HEK293 (cell line): Measurements from ENCODE around the gene TEX38.

Experiments used
- HOXC10 ChIP-seq: sonication (generic); formaldehyde crosslinking; IDR thresholded peaks from 2 replicates; pipeline ENCODE4 v1.8.1; 2023; ENCODE audit warnings: mild to moderate bottlenecking, missing genetic modification reagents
- IKZF3 ChIP-seq: fragments of 450-650 bp; IDR thresholded peaks from 2 replicates; pipeline ENCODE4 v1.5.0; 2018; ENCODE audit warnings: missing biosample characterization, mild to moderate bottlenecking, missing genetic modification characterization, moderate library complexity
- KLF1 ChIP-seq: fragments of 450-650 bp; formaldehyde crosslinking; IDR thresholded peaks from 2 replicates; pipeline ENCODE4 v1.5.1; 2016; ENCODE audit warnings: missing biosample characterization, missing genetic modification characterization
- KLF9 ChIP-seq: fragments of 450-650 bp; formaldehyde crosslinking; IDR thresholded peaks from 2 replicates; pipeline ENCODE4 v1.5.1; 2016; ENCODE audit warnings: missing biosample characterization, missing genetic modification characterization, low read depth
- ZEB2 ChIP-seq: fragments of 450-650 bp; formaldehyde crosslinking; IDR thresholded peaks from 2 replicates; pipeline ENCODE4 v1.5.1; 2016; ENCODE audit warnings: missing biosample characterization, missing genetic modification characterization
- ZNF202 ChIP-seq: fragments of 450-650 bp; formaldehyde crosslinking; IDR thresholded peaks from 2 replicates; pipeline ENCODE4 v1.5.1; 2016; ENCODE audit warnings: missing biosample characterization, missing genetic modification characterization, borderline replicate concordance
- ZNF529 ChIP-seq: fragments of 450-650 bp; formaldehyde crosslinking; IDR thresholded peaks from 2 replicates; pipeline ENCODE4 v1.5.1; 2017; ENCODE audit warnings: missing genetic modification characterization, missing biosample characterization; ENCODE audit not compliant: insufficient replicate concordance
- ZNF549 ChIP-seq: fragments of 450-650 bp; IDR thresholded peaks from 2 replicates; pipeline ENCODE4 v1.5.1; 2018; ENCODE audit warnings: missing biosample characterization, missing genetic modification characterization, mild to moderate bottlenecking, inconsistent platforms, moderate library complexity
- ZNF677 ChIP-seq: fragments of 450-650 bp; IDR thresholded peaks from 2 replicates; pipeline ENCODE4 v1.5.0; 2018; ENCODE audit warnings: missing biosample characterization, mild to moderate bottlenecking, missing genetic modification characterization, moderate library complexity
- ZNF701 ChIP-seq: fragments of 450-650 bp; formaldehyde crosslinking; IDR thresholded peaks from 2 replicates; pipeline ENCODE4 v1.5.1; 2016; ENCODE audit warnings: missing biosample characterization, missing genetic modification characterization
- ZNF76 ChIP-seq: fragments of 450-650 bp; formaldehyde crosslinking; IDR thresholded peaks from 2 replicates; pipeline ENCODE4; 2016; ENCODE audit warnings: low read depth, missing biosample characterization, missing genetic modification characterization, borderline replicate concordance
- ZSCAN16 ChIP-seq: fragments of 450-650 bp; formaldehyde crosslinking; IDR thresholded peaks from 2 replicates; pipeline ENCODE4 v1.5.1; 2016; ENCODE audit warnings: missing biosample characterization, missing genetic modification characterization
- ZXDB ChIP-seq: fragments of 450-650 bp; formaldehyde crosslinking; IDR thresholded peaks from 2 replicates; pipeline ENCODE4 v1.5.1; 2016; ENCODE audit warnings: missing biosample characterization, missing genetic modification characterization
- TF ChIP-seq, protein P1 (sequence below): fragments of 450-650 bp; formaldehyde crosslinking; IDR thresholded peaks from 2 replicates; pipeline ENCODE4 v1.5.1; 2016; ENCODE audit warnings: missing biosample characterization, missing genetic modification characterization
- TF ChIP-seq, protein P2 (sequence below): fragments of 450-650 bp; formaldehyde crosslinking; IDR thresholded peaks from 2 replicates; pipeline ENCODE4 v1.5.1; 2017; ENCODE audit warnings: missing biosample characterization, missing genetic modification characterization
- TF ChIP-seq, protein P3 (sequence below): fragments of 450-650 bp; formaldehyde crosslinking; IDR thresholded peaks from 2 replicates; pipeline ENCODE4 v1.5.1; 2016; ENCODE audit warnings: missing biosample characterization, missing genetic modification characterization, low read depth
- TF ChIP-seq, protein P4 (sequence below): fragments of 450-650 bp; formaldehyde crosslinking; IDR thresholded peaks from 2 replicates; pipeline ENCODE4 v1.5.1; 2017; ENCODE audit warnings: missing biosample characterization, missing genetic modification characterization
- TF ChIP-seq, protein P5 (sequence below): fragments of 450-650 bp; formaldehyde crosslinking; IDR thresholded peaks from 2 replicates; pipeline ENCODE4 v1.5.1; 2017; ENCODE audit warnings: missing biosample characterization, missing genetic modification characterization
- TF ChIP-seq, protein P6 (sequence below): sonication (generic); formaldehyde crosslinking; IDR thresholded peaks from 2 replicates; pipeline ENCODE4 v1.8.1; 2022; ENCODE audit warnings: mild to moderate bottlenecking, moderate library complexity, missing genetic modification reagents
- TF ChIP-seq, protein P7 (sequence below): fragments of 450-650 bp; formaldehyde crosslinking; IDR thresholded peaks from 2 replicates; pipeline ENCODE4 v1.5.1; 2016; ENCODE audit warnings: missing biosample characterization, missing genetic modification characterization

Gene TEX38

DNA sequence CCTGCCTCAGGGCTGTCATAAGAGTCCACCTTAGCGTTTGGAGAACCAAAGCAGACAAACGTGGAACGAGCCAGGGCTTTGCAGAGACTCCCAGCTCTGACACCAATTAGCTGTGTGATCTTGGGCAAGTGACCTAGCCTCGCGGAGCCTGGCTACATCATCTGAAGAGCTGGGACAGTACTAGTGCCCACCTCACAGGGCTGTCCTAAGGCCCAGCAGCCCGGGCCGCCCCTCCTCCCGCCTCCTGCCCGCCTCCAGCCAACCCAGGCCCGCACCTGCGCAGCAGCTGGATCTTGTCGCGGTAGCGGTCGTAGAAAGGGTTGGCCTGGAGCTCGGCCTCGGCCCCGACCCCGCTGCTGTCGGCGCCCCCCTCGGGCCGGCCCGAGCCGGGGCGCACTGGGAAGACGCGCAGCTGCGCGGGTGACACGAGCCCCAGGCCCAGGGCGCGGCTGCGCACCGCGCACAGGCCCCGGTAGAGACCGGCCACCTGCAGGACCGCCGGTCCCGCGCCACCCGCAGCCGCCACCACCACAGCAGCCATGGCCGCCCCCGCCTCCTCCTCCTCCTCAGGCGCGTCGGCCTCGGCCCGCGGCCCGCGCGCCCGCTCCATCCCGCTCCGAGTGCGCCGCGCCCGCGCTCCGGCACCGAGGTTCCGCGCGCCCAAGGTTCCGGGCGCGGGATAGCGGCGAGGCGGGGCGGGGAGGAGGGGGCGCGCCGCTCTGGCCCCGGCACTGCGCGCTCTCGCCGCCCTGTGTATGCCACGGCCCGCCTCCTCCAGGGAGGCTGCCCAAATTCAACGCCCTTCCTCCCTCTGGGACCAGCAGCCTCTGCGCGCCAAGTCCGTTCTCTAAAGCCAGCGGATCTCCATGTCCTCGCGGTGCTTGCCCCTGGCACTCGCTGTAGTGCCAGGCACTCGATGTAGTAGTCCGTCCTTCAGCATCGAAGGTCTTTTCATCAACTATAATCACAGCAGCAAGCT is 3.6 kb upstream of the TEX38 start, which contains the start of gene ATPAF1 (continued):
- TF ChIP-seq, protein P1, sequence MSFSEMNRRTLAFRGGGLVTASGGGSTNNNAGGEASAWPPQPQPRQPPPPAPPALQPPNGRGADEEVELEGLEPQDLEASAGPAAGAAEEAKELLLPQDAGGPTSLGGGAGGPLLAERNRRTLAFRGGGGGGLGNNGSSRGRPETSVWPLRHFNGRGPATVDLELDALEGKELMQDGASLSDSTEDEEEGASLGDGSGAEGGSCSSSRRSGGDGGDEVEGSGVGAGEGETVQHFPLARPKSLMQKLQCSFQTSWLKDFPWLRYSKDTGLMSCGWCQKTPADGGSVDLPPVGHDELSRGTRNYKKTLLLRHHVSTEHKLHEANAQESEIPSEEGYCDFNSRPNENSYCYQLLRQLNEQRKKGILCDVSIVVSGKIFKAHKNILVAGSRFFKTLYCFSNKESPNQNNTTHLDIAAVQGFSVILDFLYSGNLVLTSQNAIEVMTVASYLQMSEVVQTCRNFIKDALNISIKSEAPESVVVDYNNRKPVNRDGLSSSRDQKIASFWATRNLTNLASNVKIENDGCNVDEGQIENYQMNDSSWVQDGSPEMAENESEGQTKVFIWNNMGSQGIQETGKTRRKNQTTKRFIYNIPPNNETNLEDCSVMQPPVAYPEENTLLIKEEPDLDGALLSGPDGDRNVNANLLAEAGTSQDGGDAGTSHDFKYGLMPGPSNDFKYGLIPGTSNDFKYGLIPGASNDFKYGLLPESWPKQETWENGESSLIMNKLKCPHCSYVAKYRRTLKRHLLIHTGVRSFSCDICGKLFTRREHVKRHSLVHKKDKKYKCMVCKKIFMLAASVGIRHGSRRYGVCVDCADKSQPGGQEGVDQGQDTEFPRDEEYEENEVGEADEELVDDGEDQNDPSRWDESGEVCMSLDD (tag by site-specific recombination): no peak
- TF ChIP-seq, protein P2, sequence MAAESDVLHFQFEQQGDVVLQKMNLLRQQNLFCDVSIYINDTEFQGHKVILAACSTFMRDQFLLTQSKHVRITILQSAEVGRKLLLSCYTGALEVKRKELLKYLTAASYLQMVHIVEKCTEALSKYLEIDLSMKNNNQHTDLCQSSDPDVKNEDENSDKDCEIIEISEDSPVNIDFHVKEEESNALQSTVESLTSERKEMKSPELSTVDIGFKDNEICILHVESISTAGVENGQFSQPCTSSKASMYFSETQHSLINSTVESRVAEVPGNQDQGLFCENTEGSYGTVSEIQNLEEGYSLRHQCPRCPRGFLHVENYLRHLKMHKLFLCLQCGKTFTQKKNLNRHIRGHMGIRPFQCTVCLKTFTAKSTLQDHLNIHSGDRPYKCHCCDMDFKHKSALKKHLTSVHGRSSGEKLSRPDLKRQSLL: peak; percentile 52; the same call in 1 of the 2 replicates
- TF ChIP-seq, protein P3, sequence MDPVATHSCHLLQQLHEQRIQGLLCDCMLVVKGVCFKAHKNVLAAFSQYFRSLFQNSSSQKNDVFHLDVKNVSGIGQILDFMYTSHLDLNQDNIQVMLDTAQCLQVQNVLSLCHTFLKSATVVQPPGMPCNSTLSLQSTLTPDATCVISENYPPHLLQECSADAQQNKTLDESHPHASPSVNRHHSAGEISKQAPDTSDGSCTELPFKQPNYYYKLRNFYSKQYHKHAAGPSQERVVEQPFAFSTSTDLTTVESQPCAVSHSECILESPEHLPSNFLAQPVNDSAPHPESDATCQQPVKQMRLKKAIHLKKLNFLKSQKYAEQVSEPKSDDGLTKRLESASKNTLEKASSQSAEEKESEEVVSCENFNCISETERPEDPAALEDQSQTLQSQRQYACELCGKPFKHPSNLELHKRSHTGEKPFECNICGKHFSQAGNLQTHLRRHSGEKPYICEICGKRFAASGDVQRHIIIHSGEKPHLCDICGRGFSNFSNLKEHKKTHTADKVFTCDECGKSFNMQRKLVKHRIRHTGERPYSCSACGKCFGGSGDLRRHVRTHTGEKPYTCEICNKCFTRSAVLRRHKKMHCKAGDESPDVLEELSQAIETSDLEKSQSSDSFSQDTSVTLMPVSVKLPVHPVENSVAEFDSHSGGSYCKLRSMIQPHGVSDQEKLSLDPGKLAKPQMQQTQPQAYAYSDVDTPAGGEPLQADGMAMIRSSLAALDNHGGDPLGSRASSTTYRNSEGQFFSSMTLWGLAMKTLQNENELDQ: no peak
- TF ChIP-seq ZEB2 (tag by site-specific recombination) (0 out of 2 replicates have a peak, but pooled peaks have one; percentile 32), IKZF3 (tag by site-specific recombination) (peak; percentile 95), ZNF202 (tag by site-specific recombination) (no peak), ZXDB (tag by site-specific recombination) (no peak), ZNF677 (tag by site-specific recombination) (peak; percentile 27; the same call in 1 of the 2 replicates), KLF9 (tag by site-specific recombination) (peak; percentile 71), ZNF549 (tag by site-specific recombination) (peak; percentile 44; the same call in 1 of the 2 replicates), KLF1 (0 out of 2 replicates have a peak, but pooled peaks have one; percentile 18), ZNF701 (tag by site-specific recombination) (no peak), ZNF76 (tag by site-specific recombination) (peak; percentile 33; the same call in 1 of the 2 replicates), ZSCAN16 (tag by site-specific recombination) (no peak), HOXC10 (CRISPR knock-in tag) (0 out of 2 replicates have a peak, but pooled peaks have one; percentile 46), ZNF529 (tag by site-specific recombination) (no peak)
- TF ChIP-seq, protein P4, sequence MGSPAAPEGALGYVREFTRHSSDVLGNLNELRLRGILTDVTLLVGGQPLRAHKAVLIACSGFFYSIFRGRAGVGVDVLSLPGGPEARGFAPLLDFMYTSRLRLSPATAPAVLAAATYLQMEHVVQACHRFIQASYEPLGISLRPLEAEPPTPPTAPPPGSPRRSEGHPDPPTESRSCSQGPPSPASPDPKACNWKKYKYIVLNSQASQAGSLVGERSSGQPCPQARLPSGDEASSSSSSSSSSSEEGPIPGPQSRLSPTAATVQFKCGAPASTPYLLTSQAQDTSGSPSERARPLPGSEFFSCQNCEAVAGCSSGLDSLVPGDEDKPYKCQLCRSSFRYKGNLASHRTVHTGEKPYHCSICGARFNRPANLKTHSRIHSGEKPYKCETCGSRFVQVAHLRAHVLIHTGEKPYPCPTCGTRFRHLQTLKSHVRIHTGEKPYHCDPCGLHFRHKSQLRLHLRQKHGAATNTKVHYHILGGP: no peak
- TF ChIP-seq, protein P5, sequence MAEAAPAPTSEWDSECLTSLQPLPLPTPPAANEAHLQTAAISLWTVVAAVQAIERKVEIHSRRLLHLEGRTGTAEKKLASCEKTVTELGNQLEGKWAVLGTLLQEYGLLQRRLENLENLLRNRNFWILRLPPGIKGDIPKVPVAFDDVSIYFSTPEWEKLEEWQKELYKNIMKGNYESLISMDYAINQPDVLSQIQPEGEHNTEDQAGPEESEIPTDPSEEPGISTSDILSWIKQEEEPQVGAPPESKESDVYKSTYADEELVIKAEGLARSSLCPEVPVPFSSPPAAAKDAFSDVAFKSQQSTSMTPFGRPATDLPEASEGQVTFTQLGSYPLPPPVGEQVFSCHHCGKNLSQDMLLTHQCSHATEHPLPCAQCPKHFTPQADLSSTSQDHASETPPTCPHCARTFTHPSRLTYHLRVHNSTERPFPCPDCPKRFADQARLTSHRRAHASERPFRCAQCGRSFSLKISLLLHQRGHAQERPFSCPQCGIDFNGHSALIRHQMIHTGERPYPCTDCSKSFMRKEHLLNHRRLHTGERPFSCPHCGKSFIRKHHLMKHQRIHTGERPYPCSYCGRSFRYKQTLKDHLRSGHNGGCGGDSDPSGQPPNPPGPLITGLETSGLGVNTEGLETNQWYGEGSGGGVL (tag by site-specific recombination): peak; percentile 45; the same call in 1 of the 2 replicates
- TF ChIP-seq, protein P6, sequence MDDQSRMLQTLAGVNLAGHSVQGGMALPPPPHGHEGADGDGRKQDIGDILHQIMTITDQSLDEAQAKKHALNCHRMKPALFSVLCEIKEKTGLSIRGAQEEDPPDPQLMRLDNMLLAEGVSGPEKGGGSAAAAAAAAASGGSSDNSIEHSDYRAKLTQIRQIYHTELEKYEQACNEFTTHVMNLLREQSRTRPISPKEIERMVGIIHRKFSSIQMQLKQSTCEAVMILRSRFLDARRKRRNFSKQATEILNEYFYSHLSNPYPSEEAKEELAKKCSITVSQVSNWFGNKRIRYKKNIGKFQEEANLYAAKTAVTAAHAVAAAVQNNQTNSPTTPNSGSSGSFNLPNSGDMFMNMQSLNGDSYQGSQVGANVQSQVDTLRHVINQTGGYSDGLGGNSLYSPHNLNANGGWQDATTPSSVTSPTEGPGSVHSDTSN (CRISPR knock-in tag): peak; percentile 82; the same call in 1 of the 2 replicates
- TF ChIP-seq, protein P7, sequence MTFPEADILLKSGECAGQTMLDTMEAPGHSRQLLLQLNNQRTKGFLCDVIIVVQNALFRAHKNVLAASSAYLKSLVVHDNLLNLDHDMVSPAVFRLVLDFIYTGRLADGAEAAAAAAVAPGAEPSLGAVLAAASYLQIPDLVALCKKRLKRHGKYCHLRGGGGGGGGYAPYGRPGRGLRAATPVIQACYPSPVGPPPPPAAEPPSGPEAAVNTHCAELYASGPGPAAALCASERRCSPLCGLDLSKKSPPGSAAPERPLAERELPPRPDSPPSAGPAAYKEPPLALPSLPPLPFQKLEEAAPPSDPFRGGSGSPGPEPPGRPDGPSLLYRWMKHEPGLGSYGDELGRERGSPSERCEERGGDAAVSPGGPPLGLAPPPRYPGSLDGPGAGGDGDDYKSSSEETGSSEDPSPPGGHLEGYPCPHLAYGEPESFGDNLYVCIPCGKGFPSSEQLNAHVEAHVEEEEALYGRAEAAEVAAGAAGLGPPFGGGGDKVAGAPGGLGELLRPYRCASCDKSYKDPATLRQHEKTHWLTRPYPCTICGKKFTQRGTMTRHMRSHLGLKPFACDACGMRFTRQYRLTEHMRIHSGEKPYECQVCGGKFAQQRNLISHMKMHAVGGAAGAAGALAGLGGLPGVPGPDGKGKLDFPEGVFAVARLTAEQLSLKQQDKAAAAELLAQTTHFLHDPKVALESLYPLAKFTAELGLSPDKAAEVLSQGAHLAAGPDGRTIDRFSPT (tag by site-specific recombination): 0 out of 2 replicates have a peak, but pooled peaks have one; percentile 17
